ENCODE data around the gene ATP2B2.

DNA sequence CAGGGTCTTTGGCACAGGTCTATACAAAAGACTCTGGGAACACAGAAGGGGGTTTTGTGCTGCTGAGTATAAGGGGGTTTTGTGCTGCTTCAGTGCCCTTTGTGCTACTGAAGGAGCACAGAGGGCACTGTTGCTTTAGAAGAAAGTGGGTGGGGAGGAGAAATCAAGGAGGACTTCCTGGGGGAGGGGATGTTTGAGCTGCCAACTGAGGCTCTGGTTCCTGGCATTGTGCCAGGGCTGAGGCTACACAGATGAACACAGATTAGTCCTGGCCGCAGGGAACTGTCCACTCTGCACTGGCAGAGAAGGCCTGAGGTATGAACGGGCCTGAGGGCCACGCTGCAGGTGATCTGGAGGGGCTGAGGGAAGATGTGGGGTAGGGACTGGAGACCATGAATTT, 152.2 kb downstream of the ATP2B2 start:
- TF ChIP-seq EED (IDR thresholded peaks at IDR 0.05; ENCODE audit: low read depth) = no peak
- TF ChIP-seq, protein P1, sequence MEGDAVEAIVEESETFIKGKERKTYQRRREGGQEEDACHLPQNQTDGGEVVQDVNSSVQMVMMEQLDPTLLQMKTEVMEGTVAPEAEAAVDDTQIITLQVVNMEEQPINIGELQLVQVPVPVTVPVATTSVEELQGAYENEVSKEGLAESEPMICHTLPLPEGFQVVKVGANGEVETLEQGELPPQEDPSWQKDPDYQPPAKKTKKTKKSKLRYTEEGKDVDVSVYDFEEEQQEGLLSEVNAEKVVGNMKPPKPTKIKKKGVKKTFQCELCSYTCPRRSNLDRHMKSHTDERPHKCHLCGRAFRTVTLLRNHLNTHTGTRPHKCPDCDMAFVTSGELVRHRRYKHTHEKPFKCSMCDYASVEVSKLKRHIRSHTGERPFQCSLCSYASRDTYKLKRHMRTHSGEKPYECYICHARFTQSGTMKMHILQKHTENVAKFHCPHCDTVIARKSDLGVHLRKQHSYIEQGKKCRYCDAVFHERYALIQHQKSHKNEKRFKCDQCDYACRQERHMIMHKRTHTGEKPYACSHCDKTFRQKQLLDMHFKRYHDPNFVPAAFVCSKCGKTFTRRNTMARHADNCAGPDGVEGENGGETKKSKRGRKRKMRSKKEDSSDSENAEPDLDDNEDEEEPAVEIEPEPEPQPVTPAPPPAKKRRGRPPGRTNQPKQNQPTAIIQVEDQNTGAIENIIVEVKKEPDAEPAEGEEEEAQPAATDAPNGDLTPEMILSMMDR (IDR thresholded peaks at IDR 0.05 in 2 of 3, conservative IDR thresholded peaks at IDR 0.05 in 1 of 3; ENCODE audit: control insufficient read depth in 2 of 3, extremely low read depth in 1 of 3, insufficient read depth in 1 of 3, low read depth in 3 of 3, low read length in 3 of 3) = no peak
- TF ChIP-seq, protein P2, sequence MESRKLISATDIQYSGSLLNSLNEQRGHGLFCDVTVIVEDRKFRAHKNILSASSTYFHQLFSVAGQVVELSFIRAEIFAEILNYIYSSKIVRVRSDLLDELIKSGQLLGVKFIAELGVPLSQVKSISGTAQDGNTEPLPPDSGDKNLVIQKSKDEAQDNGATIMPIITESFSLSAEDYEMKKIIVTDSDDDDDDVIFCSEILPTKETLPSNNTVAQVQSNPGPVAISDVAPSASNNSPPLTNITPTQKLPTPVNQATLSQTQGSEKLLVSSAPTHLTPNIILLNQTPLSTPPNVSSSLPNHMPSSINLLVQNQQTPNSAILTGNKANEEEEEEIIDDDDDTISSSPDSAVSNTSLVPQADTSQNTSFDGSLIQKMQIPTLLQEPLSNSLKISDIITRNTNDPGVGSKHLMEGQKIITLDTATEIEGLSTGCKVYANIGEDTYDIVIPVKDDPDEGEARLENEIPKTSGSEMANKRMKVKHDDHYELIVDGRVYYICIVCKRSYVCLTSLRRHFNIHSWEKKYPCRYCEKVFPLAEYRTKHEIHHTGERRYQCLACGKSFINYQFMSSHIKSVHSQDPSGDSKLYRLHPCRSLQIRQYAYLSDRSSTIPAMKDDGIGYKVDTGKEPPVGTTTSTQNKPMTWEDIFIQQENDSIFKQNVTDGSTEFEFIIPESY (IDR thresholded peaks at IDR 0.05) = no peak
- no peak for TF ChIP-seq RAD21 (IDR thresholded peaks at IDR 0.05; ENCODE audit: insufficient read depth, low read depth, low read length)
